Kidney (tissue), 14 donors: Measurements from ENCODE around the gene KCNA4. TPM values are rescaled to one million over a fixed set of nuclear protein-coding genes. Genes with fewer than 3 reads are reported as not detected.
"Not testable (repeated sequence)": the region's sequence is repeated elsewhere in the genome, so short reads cannot be mapped to it uniquely, and the experiment has no call there.

Source experiments
- DNase-seq, 5 donors: peaks; one replicate each; pipeline ENCODE4 v3.0.0-alpha.2; 2013 to 2020
- FAIRE-seq: peaks from 2 replicates; lab custom pipeline; 2012; peaks lifted over from hg19 to GRCh38; lab: Jason Lieb, UNC
- H3K27ac ChIP-seq, 2 donors: one replicate each; pipeline ENCODE4 v1.7.0; 2013; ENCODE audit warnings: low read depth in 2 of 2, low read length in 2 of 2, inconsistent platforms in 1 of 2
- H3K27me3 ChIP-seq: one replicate; pipeline ENCODE4 v1.7.1; 2013; ENCODE audit warnings: low read length, inconsistent platforms; ENCODE audit not compliant: control insufficient read depth, insufficient read depth
- H3K36me3 ChIP-seq, 3 donors: one replicate each; pipeline versions ENCODE4 v1.7.0 to v1.7.1; 2013; ENCODE audit warnings: low read length in 3 of 3, control low read depth in 1 of 3, inconsistent platforms in 1 of 3; ENCODE audit not compliant: insufficient read depth in 3 of 3, control insufficient read depth in 2 of 3
- H3K4me1 ChIP-seq, 3 donors: one replicate each; pipeline versions ENCODE4 v1.7.0 to v1.7.1; 2013; ENCODE audit warnings: low read length in 3 of 3, inconsistent platforms in 1 of 3, low read depth in 1 of 3; ENCODE audit not compliant: control insufficient read depth in 2 of 3, insufficient read depth in 2 of 3
- H3K4me3 ChIP-seq, 3 donors: one replicate each; pipeline versions ENCODE4 v1.7.0 to v1.8.1; 2013; ENCODE audit warnings: low read length in 3 of 3, control low read depth in 1 of 3, inconsistent platforms in 1 of 3
- H3K9ac ChIP-seq, 3 donors: one replicate each; pipeline versions ENCODE4 v1.7.0 to v1.7.1; 2013; ENCODE audit warnings: low read length in 3 of 3, control low read depth in 1 of 3, inconsistent platforms in 1 of 3
- H3K9me3 ChIP-seq, 3 donors: one replicate each; pipeline versions ENCODE4 v1.7.0 to v1.7.1; 2013; ENCODE audit warnings: low read length in 3 of 3, control low read depth in 1 of 3, inconsistent platforms in 1 of 3; ENCODE audit not compliant: control insufficient read depth in 2 of 3, insufficient read depth in 1 of 3
- intact Hi-C: fragments of 100-400 bp; cut with DNase I; formaldehyde crosslinking; loops from one replicate; pipeline ENCODE4 v1.11.1; 2022
- polyA plus RNA-seq: library from polyadenylated mRNA; stranded (reverse); fragments of 350-450 nt; fragmentation: Illumina TruSeq; extraction: RNeasy Lipid Tissue Mini Kit (QIAGEN cat#74804); gene quantifications from one replicate; pipeline ENCODE4 v1.2.3, GENCODE V29; 2014; ENCODE audit warnings: low read depth, low replicate concordance; ENCODE audit not compliant: insufficient read depth
- total RNA-seq: library from RNA; stranded (reverse); fragmentation: NEBNext Ultra II Directional; extraction: Animal tissue kit (Norgen Biotek cat#: 25700); gene quantifications from one replicate; pipeline ENCODE4 v1.2.1, GENCODE V29; 2021
- TF ChIP-seq, protein P1 (sequence below): IDR thresholded peaks from 3 replicates; pipeline ENCODE4 v1.5.1; 2012; ENCODE audit warnings: mild to moderate bottlenecking, moderate library complexity, borderline replicate concordance; ENCODE audit not compliant: insufficient read depth; ENCODE audit errors: extremely low read depth
- donor health status: control.
- donor health status: control.
- donor health status: control.
- donor health status: control.
- donor health status: control.
- donor health status: DM: yes; HTN: yes; CAD: no.
- donor health status: Normal renal cell carcinoma (clear cell type).

Gene KCNA4
- total and polyA plus RNA-seq, 2 donors from 2014 or later: 0.06 to 0.39 TPM

GRCh38 chr11:30041171-30041570 is 24.3 kb upstream of the KCNA4 start:
- no peak overlapping the region for H3K4me3 ChIP-seq
- DNase-seq (no peak), FAIRE-seq (no peak)
- H3K27ac ChIP-seq: no peak overlapping the region
- no peaks in the 10 kb centered on the region for H3K27me3 ChIP-seq
- no peak overlapping the region for H3K9ac ChIP-seq
- no peaks in the 10 kb centered on the region for H3K4me1 ChIP-seq
- no peaks in the 10 kb centered on the region for H3K9me3 ChIP-seq
- intact Hi-C loops: no loop called here
- no peaks in the 10 kb centered on the region for H3K36me3 ChIP-seq
- TF ChIP-seq, protein P1, sequence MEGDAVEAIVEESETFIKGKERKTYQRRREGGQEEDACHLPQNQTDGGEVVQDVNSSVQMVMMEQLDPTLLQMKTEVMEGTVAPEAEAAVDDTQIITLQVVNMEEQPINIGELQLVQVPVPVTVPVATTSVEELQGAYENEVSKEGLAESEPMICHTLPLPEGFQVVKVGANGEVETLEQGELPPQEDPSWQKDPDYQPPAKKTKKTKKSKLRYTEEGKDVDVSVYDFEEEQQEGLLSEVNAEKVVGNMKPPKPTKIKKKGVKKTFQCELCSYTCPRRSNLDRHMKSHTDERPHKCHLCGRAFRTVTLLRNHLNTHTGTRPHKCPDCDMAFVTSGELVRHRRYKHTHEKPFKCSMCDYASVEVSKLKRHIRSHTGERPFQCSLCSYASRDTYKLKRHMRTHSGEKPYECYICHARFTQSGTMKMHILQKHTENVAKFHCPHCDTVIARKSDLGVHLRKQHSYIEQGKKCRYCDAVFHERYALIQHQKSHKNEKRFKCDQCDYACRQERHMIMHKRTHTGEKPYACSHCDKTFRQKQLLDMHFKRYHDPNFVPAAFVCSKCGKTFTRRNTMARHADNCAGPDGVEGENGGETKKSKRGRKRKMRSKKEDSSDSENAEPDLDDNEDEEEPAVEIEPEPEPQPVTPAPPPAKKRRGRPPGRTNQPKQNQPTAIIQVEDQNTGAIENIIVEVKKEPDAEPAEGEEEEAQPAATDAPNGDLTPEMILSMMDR: no peak

GRCh38 chr11:30034746-30035145 is 17.9 kb upstream of the KCNA4 start:
- H3K27me3 ChIP-seq, H3K27ac ChIP-seq, H3K9me3 ChIP-seq, H3K9ac ChIP-seq, H3K36me3 ChIP-seq, H3K4me1 ChIP-seq, FAIRE-seq, H3K4me3 ChIP-seq, intact Hi-C loops, DNase-seq: not testable (repeated sequence)

- H3K36me3 ChIP-seq, FAIRE-seq, H3K4me3 ChIP-seq, H3K9ac ChIP-seq, DNase-seq, H3K27ac ChIP-seq, intact Hi-C loops, H3K27me3 ChIP-seq, H3K9me3 ChIP-seq, H3K4me1 ChIP-seq: not testable (repeated sequence)
Measured at GRCh38 chr11:30034166-30034565, 17.3 kb upstream of the KCNA4 start.

GRCh38 chr11:30025396-30026139 is 8.7 kb upstream of the KCNA4 start:
- H3K9me3 ChIP-seq: no peaks in the 10 kb centered on the region
- intact Hi-C loops: no loop called here

More at GRCh38 chr11:30025396-30026139, 8.7 kb upstream of the KCNA4 start:
- TF ChIP-seq, protein P1: no peak
- H3K4me1 ChIP-seq: no peaks in the 10 kb centered on the region
- FAIRE-seq (no peak), DNase-seq (no peak)
- no peaks in the 10 kb centered on the region for H3K36me3 ChIP-seq
- no peak overlapping the region for H3K4me3 ChIP-seq
- no peak overlapping the region for H3K9ac ChIP-seq
- no peaks in the 10 kb centered on the region for H3K27me3 ChIP-seq
- no peak overlapping the region for H3K27ac ChIP-seq
